ENCODE results near the gene THY1. TPM values are rescaled to one million over a fixed set of nuclear protein-coding genes. Genes with fewer than 3 reads are reported as not detected.

The THY1 gene
- total and polyA plus RNA-seq, 2 of the 8 experiments (the other 6 are each of a cell fraction or from before 2014, with no cell fraction given): 286 to 2,479 TPM

GRCh38 chr11:119373921-119374631 is 48.9 kb downstream of the THY1 start:
- Histone ChIP-seq H2AK5ac (ENCODE audit: low read depth, low read length) (no peak overlapping the region), H2BK120ac (replicated peaks; ENCODE audit: low read depth, low read length) (no peak overlapping the region), H3K9ac (replicated peaks in 1 of 4; ENCODE audit: extremely low read depth in 1 of 4, low read depth in 3 of 4, low read length in 3 of 4) (no peak overlapping the region), H2BK12ac (ENCODE audit: low read depth, low read length) (peak overlapping the region; percentile 50; the same call in 1 of the 2 replicates), H3K36me3 (ENCODE audit: control insufficient read depth in 2 of 4, insufficient read depth in 4 of 4, low read length in 3 of 4) (no peaks in the 10 kb centered on the region), H3K56ac (replicated peaks; ENCODE audit: insufficient read length, low read depth, low read length) (no peak overlapping the region), H3K23ac (ENCODE audit: insufficient read length) (no peak overlapping the region), H2AFZ (ENCODE audit: low read length) (no peak overlapping the region), H3K4me3 (ENCODE audit: extremely low read depth in 1 of 4, insufficient read depth in 2 of 4, low read depth in 3 of 4, low read length in 4 of 4) (no peak overlapping the region), H3K27me3 (replicated peaks in 1 of 4; ENCODE audit: control insufficient read depth in 3 of 4, extremely low read depth in 1 of 4, insufficient read depth in 3 of 4, low read length in 3 of 4) (peaks cover 0 to 3% (median 0%) of the 10 kb centered on the region in 4 experiments; a peak in 1 of 7 replicates), H3K14ac (ENCODE audit: insufficient read length) (no peak overlapping the region), H3K27ac (ENCODE audit: low read depth, low read length) (no peak overlapping the region), H4K91ac (replicated peaks; ENCODE audit: insufficient read length, low read length) (no peak overlapping the region), H2BK20ac (ENCODE audit: low read length) (0 out of 2 replicates have a peak overlapping the region, but pooled peaks have one; percentile 48), H3K23me2 (ENCODE audit: low read depth, low read length) (peaks cover 6% of the 10 kb centered on the region; the same call in 1 of the 2 replicates), H3K4ac (replicated peaks; ENCODE audit: insufficient read length, low read depth, low read length) (no peak overlapping the region), H3K9me3 (ENCODE audit: insufficient read depth in 2 of 2, low read depth in 1 of 2, low read length in 1 of 2) (no peaks in the 10 kb centered on the region), H4K5ac (ENCODE audit: insufficient read length, low read depth, low read length) (no peak overlapping the region), H3K4me1 (replicated peaks in 1 of 4; ENCODE audit: control insufficient read depth in 3 of 4, insufficient read depth in 4 of 4, low read length in 3 of 4) (peaks cover 8 to 51% (median 36%) of the 10 kb centered on the region in 4 experiments), H4K8ac (ENCODE audit: extremely low read depth, insufficient read depth, low read length) (no peak overlapping the region; the same call in 1 of the 2 replicates), H2BK5ac (ENCODE audit: low read depth, low read length) (no peak overlapping the region), H3K18ac (ENCODE audit: extremely low read depth, low read length) (no peak overlapping the region), H3K79me2 (ENCODE audit: control insufficient read depth in 1 of 2, insufficient read depth in 2 of 2, low read length in 2 of 2) (no peaks in the 10 kb centered on the region), H2BK15ac (ENCODE audit: low read length) (0 out of 2 replicates have a peak overlapping the region, but pooled peaks have one; percentile 3), H4K20me1 (replicated peaks in 1 of 2; ENCODE audit: control insufficient read depth in 1 of 2, insufficient read depth in 2 of 2, low read length in 2 of 2) (peaks cover 0 to 5% of the 10 kb centered on the region in 2 experiments), H3K4me2 (ENCODE audit: insufficient read depth in 1 of 2, low read depth in 2 of 2, low read length in 2 of 2) (no peak overlapping the region), H3K79me1 (ENCODE audit: low read depth, low read length) (no peaks in the 10 kb centered on the region)
- ChIA-PET POLR2A (ENCODE audit: partially characterized antibody) (interaction anchor here (0.6 to 6.6 kb wide), 7 partner anchors 8 to 44 kb away, joined by 3 to 32 read pairs (median 5); no protein-coding TSS in a partner anchor), CTCF (ENCODE audit: partially characterized antibody) (interaction anchor here (0.6 to 26.3 kb wide), 36 partner anchors 10 to 681 kb away, joined by 3 to 474 read pairs (median 4); partner anchors contain the start of genes C1QTNF5, C2CD2L, MFRP and USP2)
- WGBS, 2 experiments (ENCODE audit: extremely low coverage in 1 of 2, insufficient coverage in 1 of 2, insufficient read length in 1 of 2, insufficient replicate concordance in 2 of 2, low coverage in 1 of 2, low lambda C conversion rate in 2 of 2, missing lambda C conversion rate in 1 of 2): 47% methylated on average over 5 of the region's 5 CpGs; no CpG with 5 or more reads in 1 of the 2 experiments
- FAIRE-seq: peak; percentile 45
- peak in 1 of 2 experiments; percentile 97 for DNase-seq (ENCODE audit: low read depth in 1 of 2, low spot score in 2 of 2)
